Skin epidermis (tissue), 12 donors: Measurements from ENCODE around the gene DDX24.

Experiments
- H3K27ac ChIP-seq, 21 experiments: fragments of 200-600 bp; sonication (generic) in 11 of 21; one replicate each; pipeline ENCODE4 v1.5.0; 2020; ENCODE audit warnings: mild to moderate bottlenecking in 3 of 21, inconsistent platforms in 2 of 21, moderate library complexity in 2 of 21
- H3K4me3 ChIP-seq, 7 experiments: fragments of 200-600 bp; sonication (generic) in 2 of 7; one replicate each; pipeline ENCODE4 v1.5.0; 2020; ENCODE audit warnings: inconsistent platforms in 2 of 7, mild to moderate bottlenecking in 2 of 7, moderate library complexity in 1 of 7

Gene DDX24

DNA sequence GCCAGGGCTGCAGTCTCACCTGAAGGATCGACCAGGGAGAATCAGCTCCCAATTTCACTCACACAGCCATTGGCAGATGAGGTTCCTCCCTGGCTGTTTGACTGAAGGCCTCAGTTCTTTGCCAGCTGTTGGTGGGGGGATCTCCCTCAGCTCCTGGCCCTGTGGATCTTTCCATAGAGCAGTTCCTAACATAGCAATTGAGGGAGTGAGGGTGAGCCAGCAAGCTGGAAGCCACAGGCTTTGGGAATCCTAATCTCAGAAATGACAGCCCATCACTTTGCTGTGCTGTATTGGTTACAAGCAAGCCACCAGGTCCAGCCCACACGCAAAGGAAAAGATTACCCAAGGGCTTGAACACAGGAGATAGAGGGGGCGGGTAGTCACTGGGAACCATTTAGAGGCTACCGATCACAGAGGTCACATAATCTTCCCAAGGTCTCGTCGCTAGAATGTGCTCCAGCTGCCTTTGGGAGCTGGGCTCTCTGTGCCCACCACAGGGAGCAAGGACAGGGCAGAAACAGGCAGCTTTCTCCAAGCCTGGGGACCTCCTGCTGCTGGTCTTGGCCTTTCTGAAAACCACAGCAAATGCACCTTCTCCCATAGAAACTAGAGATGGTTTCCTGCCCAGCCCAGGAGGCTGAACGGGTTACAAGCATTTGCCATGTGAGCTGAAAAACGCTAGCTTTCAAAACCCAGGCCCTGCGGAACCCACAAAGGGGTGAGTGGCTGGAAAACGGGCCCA lies 59.4 kb downstream of the DDX24 start:
- peak overlapping the region in 1 of 21 experiments; percentile 10 for H3K27ac ChIP-seq
- no peak overlapping the region for H3K4me3 ChIP-seq

DNA sequence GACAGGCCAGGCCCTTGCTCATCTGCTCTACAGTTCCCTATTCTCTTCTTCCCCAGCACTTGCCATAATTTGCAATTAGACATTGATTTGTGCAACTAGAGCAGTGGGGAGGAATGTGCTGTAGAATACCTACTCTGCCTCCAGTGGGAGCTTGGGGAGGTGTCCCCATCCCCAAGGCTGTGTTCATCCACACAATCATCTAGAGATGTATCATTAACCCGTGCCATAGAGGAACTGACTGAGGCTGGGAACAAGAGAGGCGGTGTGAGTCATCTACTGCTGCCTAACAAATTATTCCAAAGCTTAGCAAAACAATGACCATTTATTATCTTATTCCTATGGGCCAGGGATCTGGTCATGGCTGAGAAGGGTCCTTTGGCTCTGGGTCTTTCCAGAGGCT lies 60.0 kb downstream of the DDX24 start:
- H3K4me3 ChIP-seq, result no peak overlapping the region
- no peak overlapping the region for H3K27ac ChIP-seq

DNA sequence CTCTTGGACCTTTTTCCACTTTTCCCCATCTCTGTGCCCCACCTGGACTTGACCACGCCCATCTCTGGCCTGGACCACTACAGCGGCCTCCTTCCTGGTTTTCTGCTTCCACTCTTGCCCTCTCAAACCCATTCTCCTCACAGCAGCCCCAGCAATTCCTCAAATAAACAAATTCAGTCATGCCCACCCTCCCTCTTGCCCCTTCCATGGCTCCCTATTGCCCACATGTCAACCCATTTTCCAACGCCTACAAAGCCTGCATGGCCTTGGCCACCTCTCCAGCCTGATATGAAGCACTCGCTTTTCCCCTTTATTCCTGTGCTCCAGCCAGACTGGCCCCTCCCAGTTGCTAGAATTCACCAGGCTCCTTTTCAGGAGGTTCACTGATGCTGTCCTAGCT lies 60.7 kb downstream of the DDX24 start:
- Histone ChIP-seq H3K4me3 (no peak overlapping the region), H3K27ac (no peak overlapping the region)

DNA sequence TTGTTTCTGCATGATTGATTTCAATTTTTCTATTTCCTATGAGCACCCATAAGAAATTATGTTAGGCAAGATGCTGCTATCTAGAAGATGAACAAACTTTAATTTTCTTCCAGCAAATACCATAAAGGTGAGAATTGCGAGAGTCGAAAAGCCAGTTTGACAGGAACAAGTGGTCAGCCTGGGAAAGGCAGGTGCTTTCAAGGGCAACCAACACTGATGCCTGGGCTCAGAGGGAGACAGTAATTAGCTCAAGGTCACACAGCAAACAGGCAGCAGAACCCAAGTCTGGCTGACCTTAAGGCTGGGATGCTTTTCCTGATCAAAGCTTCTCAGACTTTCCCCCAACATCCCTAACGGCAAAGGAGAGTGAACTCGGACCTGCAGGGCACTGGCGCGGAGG lies 61.7 kb downstream of the DDX24 start:
- Histone ChIP-seq H3K27ac (no peak overlapping the region), H3K4me3 (no peak overlapping the region)

DNA sequence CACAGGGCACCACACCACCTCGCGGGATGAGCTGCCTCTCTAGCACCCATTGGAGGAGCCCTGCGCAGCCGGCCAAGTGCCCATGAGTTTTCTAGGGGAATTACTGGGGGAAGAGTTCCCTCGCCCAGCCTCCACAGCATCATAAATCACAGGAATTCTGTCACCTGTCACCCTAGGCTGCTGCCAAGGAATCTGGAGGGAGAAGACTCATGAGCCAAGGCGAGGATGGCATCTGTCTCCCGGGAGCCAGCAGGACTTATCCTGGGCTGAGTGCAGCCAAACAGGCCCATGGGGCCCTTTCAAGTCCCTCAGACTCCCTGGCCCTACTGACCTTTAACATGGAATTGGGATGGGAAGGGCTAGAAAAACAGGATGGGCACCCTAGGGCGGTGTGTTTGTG lies 62.7 kb downstream of the DDX24 start:
- Histone ChIP-seq H3K4me3 (no peak overlapping the region), H3K27ac (no peak overlapping the region)

- H3K27ac ChIP-seq, result no peak overlapping the region
These were observed 64.5 kb downstream of the DDX24 start for GRCh38 chr14:94016446-94016976.

GRCh38 chr14:94015223-94015622 lies 65.8 kb downstream of the DDX24 start:
- H3K27ac ChIP-seq, result no peak overlapping the region
- H3K4me3 ChIP-seq, result no peak overlapping the region

More at GRCh38 chr14:94016446-94016976, 64.5 kb downstream of the DDX24 start:
- no peak overlapping the region for H3K4me3 ChIP-seq

DNA sequence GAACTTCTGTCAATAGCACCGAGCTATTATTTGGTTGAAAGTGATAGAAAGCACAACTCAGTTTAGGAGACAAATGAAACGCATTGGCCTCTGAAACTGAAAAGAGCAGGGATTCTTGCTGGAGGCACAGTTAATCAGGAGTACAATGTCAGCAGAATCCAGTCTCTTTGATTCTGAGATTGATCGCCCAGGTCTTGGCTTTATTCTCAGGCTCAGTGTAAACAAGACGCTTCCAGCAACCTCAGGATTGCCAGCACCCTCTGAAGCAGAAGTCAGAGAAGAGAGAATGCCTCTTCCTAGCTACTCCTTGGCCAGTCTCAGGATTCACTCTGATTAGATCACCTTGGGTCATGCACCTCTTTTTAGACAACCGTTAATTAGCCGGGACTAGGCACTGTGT lies 66.6 kb downstream of the DDX24 start:
- Histone ChIP-seq H3K4me3 (no peak overlapping the region), H3K27ac (no peak overlapping the region)

- H3K4me3 ChIP-seq, result no peak overlapping the region
- no peak overlapping the region for H3K27ac ChIP-seq
These were observed 69.2 kb downstream of the DDX24 start for GRCh38 chr14:94011795-94012194.

- no peak overlapping the region for H3K27ac ChIP-seq
- H3K4me3 ChIP-seq, result no peak overlapping the region
These were observed 70.4 kb downstream of the DDX24 start for GRCh38 chr14:94010625-94011024.

DNA sequence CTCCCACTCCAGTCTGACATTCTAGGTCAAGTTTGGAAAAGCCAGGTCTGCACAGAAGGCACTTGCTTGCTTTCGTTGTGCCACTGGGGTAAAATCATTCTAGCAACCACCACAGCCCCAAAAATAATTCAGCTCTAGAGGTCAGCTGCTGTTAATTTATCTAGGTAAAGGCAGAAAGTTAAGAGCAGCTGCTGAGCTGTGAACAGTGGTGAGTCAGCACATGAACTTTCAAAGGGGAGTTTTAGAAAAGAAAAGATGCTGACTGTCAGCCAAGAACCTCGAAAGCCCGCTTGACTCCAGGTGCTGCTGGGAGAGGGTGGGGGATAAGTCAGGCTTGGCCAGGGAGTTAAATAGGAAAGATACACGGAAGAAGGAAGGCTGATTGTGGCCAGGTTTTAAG lies 71.2 kb downstream of the DDX24 start:
- Histone ChIP-seq H3K27ac (no peak overlapping the region), H3K4me3 (no peak overlapping the region)

DNA sequence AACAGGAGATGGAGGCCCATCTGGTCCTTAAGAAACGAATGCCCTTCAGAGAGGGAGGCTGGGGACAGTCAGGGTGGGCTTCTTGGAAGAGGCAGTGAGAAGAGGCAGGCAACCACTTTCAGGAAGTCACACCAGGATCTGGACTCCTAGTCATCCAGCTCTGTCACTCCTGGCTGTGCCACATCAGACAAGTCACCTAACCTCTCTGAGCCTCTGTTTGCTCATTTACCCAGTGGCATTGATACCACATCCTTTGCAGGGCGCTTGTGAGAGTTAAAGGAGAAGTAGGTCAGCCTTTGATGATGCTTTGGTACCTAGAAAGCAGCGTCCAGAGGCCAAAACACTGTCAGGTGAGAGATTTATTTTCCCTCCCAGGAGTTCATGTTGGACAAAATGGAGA lies 72.8 kb downstream of the DDX24 start:
- H3K4me3 ChIP-seq, result no peak overlapping the region
- no peak overlapping the region for H3K27ac ChIP-seq

DNA sequence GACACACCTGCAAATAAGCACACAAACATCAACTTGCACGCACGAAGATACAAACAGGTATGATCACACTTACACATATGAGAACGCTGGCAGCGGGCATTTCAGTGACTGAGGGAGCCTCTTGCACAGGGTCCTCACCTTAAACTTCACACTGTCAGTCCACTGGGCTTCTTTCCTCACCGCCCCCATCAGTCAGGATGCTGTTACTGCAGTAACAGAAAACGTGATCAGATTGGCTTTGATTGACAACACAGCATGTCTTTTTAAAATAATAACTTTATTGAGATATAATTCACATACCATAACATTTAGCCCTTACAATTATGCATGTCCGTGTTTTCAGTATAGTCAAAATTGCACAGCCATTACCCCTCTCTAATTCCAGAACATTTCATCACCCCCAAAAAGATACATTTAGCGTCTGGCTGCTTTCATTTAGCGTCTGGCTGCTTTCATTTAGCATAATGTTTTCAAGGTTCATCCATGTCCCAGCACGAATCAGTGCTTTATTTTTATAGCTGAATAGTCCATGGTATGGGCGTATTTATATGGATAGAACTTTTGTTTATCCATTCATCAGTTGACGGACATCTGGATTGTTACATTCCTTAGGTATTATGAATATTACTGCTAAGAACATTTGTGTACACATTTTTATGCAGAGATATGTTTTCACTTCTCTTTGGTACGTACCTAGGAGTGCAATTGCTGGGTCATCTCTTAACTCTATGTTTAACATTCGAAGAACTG lies 75.5 kb downstream of the DDX24 start:
- Histone ChIP-seq H3K27ac (no peak overlapping the region), H3K4me3 (no peak overlapping the region)

GRCh38 chr14:94004015-94004414 lies 77.0 kb downstream of the DDX24 start:
- Histone ChIP-seq H3K4me3 (no peak overlapping the region), H3K27ac (no peak overlapping the region)

- no peak overlapping the region for H3K4me3 ChIP-seq
- no peak overlapping the region for H3K27ac ChIP-seq
These were observed 77.6 kb downstream of the DDX24 start for GRCh38 chr14:94003397-94003796.

DNA sequence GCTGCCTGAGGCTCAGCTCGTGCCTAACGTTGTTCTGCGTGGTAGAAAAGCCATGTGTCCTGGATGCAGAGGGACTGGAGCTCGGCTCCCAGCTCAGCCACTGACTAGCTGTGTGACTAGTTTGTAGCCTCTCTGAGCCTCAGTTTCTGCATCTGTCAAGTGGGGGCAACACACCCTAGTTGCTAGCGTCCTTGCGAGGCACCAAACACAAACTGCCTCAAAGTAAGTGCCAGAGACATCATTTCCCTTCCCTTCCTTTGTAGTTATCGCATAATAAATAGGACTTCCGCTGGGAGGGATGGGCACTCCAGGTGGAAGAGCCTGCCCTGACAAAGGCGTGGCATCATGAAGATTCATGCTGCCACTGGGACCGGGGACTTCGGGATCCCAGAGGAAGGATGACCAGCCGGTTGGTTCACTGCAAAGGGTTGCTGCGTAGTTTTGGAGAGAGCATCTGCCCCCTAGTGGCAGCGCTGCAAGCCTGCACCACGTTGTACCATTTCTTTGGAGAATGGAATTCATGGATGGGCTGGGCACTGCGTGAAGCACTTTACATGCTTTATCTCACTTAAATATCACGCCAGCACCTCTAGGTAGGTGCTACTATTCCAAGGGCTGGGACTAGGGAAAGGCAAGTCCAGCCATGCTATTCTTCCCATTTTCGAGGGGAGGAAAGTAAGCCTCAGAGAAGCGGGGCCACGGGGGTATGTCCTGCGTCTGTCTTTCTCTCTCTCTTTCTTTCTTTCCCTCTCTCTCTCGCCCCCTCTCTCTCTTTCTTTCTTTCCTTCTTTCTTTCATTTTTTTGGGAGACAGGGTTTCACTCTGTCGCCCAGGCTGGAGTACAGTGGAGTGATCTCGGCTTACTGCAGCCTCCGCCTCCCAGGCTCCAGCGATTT lies 79.3 kb downstream of the DDX24 start:
- H3K4me3 ChIP-seq, result no peak overlapping the region
- H3K27ac ChIP-seq, result no peak overlapping the region

DNA sequence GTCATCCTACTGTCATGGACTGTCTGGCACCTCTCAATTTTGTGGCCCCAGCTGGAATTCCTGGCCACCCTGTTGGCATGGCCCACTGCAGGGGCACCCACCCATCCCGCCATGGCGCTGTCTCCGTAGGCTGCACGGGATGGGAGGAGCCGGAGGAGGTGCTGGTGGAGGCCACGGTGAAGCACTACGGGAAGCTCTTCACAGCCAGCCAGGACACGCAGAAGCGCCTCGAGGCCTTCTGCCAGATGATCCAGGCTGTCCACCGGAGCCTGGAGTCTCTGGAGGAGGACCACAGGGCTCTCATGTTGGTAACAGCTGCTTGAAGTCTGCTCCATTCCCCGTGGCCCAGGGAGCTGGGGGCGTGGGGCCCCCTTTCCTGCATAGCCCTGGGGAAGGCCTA lies 80.0 kb downstream of the DDX24 start:
- Histone ChIP-seq H3K27ac (no peak overlapping the region), H3K4me3 (no peak overlapping the region)

DNA sequence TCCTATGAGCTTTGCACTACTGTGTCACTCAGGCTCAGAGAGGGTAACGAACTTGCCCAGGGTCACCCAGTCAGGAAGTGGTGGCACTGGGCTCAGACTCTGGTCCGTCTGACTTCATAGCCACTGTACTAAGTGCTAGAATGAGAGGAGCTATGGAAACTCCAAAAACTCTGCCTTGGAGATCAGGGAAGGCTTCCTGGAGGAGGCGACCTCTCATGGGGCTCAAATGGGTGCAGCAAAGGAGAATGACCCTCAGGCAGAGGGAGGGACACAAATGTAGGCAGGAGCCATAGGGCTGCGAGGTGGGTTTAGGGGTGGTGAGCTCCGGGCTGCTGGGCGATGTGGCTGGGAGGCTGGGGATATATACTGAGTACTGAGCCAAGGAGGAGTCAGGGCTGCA lies 80.7 kb downstream of the DDX24 start:
- no peak overlapping the region for H3K27ac ChIP-seq

DNA sequence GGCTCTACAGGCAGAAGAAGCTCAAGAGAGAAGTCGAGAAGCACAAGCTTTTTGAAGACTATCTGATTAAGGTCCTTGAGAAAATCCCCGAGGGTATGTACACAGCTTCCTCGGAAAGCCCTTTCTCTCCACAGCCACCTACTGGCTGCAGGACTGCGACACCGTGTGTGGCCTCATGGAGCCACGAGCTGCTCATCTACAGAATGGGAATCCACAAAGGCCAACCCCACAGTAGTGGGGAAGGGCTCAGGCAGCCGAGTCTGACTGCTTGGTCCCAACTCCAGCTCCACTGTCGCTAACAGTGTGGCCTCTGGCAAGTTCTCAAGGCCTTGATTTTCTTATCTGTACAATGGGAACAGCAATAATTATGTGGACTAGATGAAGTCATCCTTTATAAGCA lies 81.4 kb downstream of the DDX24 start:
- no peak overlapping the region for H3K27ac ChIP-seq

More for the DNA sequence above, 80.7 kb downstream of the DDX24 start:
- no peak overlapping the region for H3K4me3 ChIP-seq

GRCh38 chr14:93998871-93999403 lies 82.1 kb downstream of the DDX24 start:
- Histone ChIP-seq H3K4me3 (no peak overlapping the region), H3K27ac (no peak overlapping the region)

More for the DNA sequence above, 81.4 kb downstream of the DDX24 start:
- H3K4me3 ChIP-seq, result no peak overlapping the region
